ENCODE results near the gene PYM1. TPM values are rescaled to one million over a fixed set of nuclear protein-coding genes. Genes with fewer than 3 reads are reported as not detected.
A peak's percentile ranks its signal among the peaks of the same experiment; 100 is the strongest.

Gene PYM1
- polyA plus RNA-seq, 1 experiment: 35.3 TPM

DNA sequence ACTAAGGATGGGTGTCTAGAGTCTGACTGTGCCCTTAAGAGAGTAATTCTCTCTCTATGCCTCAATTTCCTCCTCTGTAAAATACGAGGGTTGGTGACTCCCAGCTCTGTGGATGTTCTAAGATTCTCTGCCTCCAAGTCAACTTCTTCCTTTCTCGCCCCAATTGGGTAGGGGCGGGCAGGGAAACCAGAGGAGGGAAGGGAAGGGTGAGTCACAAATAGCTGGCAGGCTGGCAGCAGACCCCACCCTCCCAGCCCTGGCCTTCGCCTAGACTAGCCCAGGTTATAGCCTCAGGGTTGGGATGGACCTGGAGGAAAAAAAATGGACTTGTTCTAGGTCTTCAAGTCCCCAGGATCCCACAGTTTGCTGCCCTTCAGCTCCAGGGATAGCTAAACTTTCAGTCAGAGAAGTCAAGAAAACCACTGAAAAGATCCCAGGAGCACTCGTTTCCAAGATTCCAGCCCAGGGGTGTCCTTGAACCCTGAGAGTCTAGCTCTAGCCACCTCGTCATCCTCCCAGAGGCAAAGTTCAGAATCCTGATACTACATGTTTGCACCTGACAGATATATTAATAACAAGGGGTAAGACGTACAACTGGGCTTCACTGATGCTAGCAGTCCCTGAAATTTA, 5.6 kb upstream of the PYM1 start:
- ChIA-PET POLR2A (interaction anchor here (0.6 to 1.0 kb wide), 2 partner anchors 86 to 109 kb away, joined by 3 read pairs; no protein-coding TSS in a partner anchor), CTCF (interaction anchor here (1.2 to 2.2 kb wide), 4 partner anchors 22 to 195 kb away, joined by 3 to 16 read pairs (median 4); no protein-coding TSS in a partner anchor)
- H3K9me3 ChIP-seq (ENCODE audit: control insufficient read depth, insufficient read depth, low read length): no peaks in the 10 kb centered on the region
- DNase-seq (ENCODE audit: low read depth, low spot score): no peak
- no peaks in the 10 kb centered on the region for H3K27me3 ChIP-seq (ENCODE audit: control insufficient read depth, insufficient read depth, low read length)
- H3K4me3 ChIP-seq (ENCODE audit: low read depth, low read length): peak overlapping the region; percentile 89
- H3K27ac ChIP-seq (ENCODE audit: low read depth, low read length): no peak overlapping the region
- TF ChIP-seq, protein P1, sequence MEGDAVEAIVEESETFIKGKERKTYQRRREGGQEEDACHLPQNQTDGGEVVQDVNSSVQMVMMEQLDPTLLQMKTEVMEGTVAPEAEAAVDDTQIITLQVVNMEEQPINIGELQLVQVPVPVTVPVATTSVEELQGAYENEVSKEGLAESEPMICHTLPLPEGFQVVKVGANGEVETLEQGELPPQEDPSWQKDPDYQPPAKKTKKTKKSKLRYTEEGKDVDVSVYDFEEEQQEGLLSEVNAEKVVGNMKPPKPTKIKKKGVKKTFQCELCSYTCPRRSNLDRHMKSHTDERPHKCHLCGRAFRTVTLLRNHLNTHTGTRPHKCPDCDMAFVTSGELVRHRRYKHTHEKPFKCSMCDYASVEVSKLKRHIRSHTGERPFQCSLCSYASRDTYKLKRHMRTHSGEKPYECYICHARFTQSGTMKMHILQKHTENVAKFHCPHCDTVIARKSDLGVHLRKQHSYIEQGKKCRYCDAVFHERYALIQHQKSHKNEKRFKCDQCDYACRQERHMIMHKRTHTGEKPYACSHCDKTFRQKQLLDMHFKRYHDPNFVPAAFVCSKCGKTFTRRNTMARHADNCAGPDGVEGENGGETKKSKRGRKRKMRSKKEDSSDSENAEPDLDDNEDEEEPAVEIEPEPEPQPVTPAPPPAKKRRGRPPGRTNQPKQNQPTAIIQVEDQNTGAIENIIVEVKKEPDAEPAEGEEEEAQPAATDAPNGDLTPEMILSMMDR (IDR thresholded peaks at IDR 0.05; ENCODE audit: low read depth, low read length): no peak

- Histone ChIP-seq H3K27me3 (ENCODE audit: control insufficient read depth, insufficient read depth, low read length) (no peaks in the 10 kb centered on the region), H3K9me3 (ENCODE audit: control insufficient read depth, insufficient read depth, low read length) (no peaks in the 10 kb centered on the region; the same call in 1 of the 2 replicates), H3K4me3 (ENCODE audit: low read depth, low read length) (peak overlapping the region; percentile 89), H3K27ac (ENCODE audit: low read depth, low read length) (peak overlapping the region; percentile 47)
- no peak for DNase-seq (ENCODE audit: low read depth, low spot score)
- CTCF ChIA-PET: interaction anchor here (0.5 to 2.2 kb wide), 5 partner anchors 23 to 250 kb away, joined by 3 to 16 read pairs (median 4); no protein-coding TSS in a partner anchor
- POLR2A ChIA-PET: interaction anchor here (1.0 kb wide), 1 partner anchor 63 kb away, joined by 4 read pairs; no protein-coding TSS in a partner anchor
- TF ChIP-seq, protein P1 (IDR thresholded peaks at IDR 0.05; ENCODE audit: low read depth, low read length): no peak
Observed at GRCh38 chr12:55932551-55932910, 4.8 kb upstream of the PYM1 start.

GRCh38 chr12:55931780-55932550, 4.3 kb upstream of the PYM1 start:
- TF ChIP-seq, protein P1 (IDR thresholded peaks at IDR 0.05; ENCODE audit: low read depth, low read length): no peak
- H3K27me3 ChIP-seq (ENCODE audit: control insufficient read depth, insufficient read depth, low read length): no peaks in the 10 kb centered on the region
- POLR2A ChIA-PET: interaction anchor here (1.0 to 1.4 kb wide), 2 partner anchors 64 to 103 kb away, joined by 4 read pairs; partner anchors contain the start of gene DNAJC14
- CTCF ChIA-PET: interaction anchor here (0.5 to 2.9 kb wide), 6 partner anchors 8 to 249 kb away, joined by 3 to 33 read pairs (median 4); no protein-coding TSS in a partner anchor
- H3K4me3 ChIP-seq (ENCODE audit: low read depth, low read length): peak overlapping the region; percentile 89
- peak overlapping the region; percentile 85 for H3K27ac ChIP-seq (ENCODE audit: low read depth, low read length)
- H3K9me3 ChIP-seq (ENCODE audit: control insufficient read depth, insufficient read depth, low read length): no peaks in the 10 kb centered on the region; the same call in 1 of the 2 replicates
- no peak for DNase-seq (ENCODE audit: low read depth, low spot score)

GRCh38 chr12:55931317-55931779, 3.7 kb upstream of the PYM1 start:
- ChIA-PET POLR2A (interaction anchor here (1.0 to 1.4 kb wide), 2 partner anchors 64 to 102 kb away, joined by 4 read pairs; partner anchors contain the start of gene DNAJC14), CTCF (interaction anchor here (1.0 to 2.9 kb wide), 3 partner anchors 9 to 192 kb away, joined by 4 to 33 read pairs (median 19); no protein-coding TSS in a partner anchor)
- Histone ChIP-seq H3K27ac (ENCODE audit: low read depth, low read length) (peak overlapping the region; percentile 85), H3K4me3 (ENCODE audit: low read depth, low read length) (peak overlapping the region; percentile 89), H3K27me3 (ENCODE audit: control insufficient read depth, insufficient read depth, low read length) (no peaks in the 10 kb centered on the region), H3K9me3 (ENCODE audit: control insufficient read depth, insufficient read depth, low read length) (no peaks in the 10 kb centered on the region; the same call in 1 of the 2 replicates)
- TF ChIP-seq, protein P1 (IDR thresholded peaks at IDR 0.05; ENCODE audit: low read depth, low read length): no peak
- DNase-seq (ENCODE audit: low read depth, low spot score): no peak
